NB4 (cell line): ENCODE data around the gene SIX2.

ENCODE experiments used
- POLR2A ChIP-seq: IDR thresholded peaks from 2 replicates; pipeline ENCODE4 v1.6.1; 2011; ENCODE audit warnings: mild to moderate bottlenecking; ENCODE audit not compliant: insufficient read length; ENCODE audit errors: extremely low read depth
- TF ChIP-seq, protein P1 (sequence below): IDR thresholded peaks from one replicate; pipeline ENCODE4 v1.5.1; 2012; ENCODE audit warnings: low read depth, low read length
- TF ChIP-seq, protein P2 (sequence below): IDR thresholded peaks from 2 replicates; pipeline ENCODE4 v1.6.1; 2011; ENCODE audit warnings: low read depth, low read length

DNA sequence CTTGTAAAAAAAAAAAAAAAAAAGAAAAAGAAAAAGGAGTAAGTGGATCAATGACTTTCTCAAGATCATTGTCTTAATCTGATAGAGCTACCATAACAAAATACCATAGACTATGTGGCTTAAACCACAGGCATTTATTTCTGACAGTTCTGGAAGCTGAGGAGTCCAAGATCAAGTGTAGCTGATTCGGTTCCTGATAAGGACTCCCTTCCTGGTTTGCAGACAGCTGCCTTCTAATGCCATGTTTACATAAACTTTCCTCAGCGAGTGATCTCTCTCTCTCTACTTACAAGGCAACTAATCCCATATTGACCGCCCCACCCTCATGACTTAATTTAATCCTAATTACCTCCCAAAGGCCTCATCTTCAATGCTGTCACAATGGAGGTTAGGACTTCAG, 36.5 kb upstream of the SIX2 start:
- TF ChIP-seq, protein P1, sequence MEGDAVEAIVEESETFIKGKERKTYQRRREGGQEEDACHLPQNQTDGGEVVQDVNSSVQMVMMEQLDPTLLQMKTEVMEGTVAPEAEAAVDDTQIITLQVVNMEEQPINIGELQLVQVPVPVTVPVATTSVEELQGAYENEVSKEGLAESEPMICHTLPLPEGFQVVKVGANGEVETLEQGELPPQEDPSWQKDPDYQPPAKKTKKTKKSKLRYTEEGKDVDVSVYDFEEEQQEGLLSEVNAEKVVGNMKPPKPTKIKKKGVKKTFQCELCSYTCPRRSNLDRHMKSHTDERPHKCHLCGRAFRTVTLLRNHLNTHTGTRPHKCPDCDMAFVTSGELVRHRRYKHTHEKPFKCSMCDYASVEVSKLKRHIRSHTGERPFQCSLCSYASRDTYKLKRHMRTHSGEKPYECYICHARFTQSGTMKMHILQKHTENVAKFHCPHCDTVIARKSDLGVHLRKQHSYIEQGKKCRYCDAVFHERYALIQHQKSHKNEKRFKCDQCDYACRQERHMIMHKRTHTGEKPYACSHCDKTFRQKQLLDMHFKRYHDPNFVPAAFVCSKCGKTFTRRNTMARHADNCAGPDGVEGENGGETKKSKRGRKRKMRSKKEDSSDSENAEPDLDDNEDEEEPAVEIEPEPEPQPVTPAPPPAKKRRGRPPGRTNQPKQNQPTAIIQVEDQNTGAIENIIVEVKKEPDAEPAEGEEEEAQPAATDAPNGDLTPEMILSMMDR: no peak
- TF ChIP-seq, protein P2, sequence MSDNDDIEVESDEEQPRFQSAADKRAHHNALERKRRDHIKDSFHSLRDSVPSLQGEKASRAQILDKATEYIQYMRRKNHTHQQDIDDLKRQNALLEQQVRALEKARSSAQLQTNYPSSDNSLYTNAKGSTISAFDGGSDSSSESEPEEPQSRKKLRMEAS: no peak
- TF ChIP-seq POLR2A: no peak
